ENCODE measurements around the gene GOT1.

- no peak for TF ChIP-seq POLR2A (IDR thresholded peaks at IDR 0.05)
- TF ChIP-seq, protein P1, sequence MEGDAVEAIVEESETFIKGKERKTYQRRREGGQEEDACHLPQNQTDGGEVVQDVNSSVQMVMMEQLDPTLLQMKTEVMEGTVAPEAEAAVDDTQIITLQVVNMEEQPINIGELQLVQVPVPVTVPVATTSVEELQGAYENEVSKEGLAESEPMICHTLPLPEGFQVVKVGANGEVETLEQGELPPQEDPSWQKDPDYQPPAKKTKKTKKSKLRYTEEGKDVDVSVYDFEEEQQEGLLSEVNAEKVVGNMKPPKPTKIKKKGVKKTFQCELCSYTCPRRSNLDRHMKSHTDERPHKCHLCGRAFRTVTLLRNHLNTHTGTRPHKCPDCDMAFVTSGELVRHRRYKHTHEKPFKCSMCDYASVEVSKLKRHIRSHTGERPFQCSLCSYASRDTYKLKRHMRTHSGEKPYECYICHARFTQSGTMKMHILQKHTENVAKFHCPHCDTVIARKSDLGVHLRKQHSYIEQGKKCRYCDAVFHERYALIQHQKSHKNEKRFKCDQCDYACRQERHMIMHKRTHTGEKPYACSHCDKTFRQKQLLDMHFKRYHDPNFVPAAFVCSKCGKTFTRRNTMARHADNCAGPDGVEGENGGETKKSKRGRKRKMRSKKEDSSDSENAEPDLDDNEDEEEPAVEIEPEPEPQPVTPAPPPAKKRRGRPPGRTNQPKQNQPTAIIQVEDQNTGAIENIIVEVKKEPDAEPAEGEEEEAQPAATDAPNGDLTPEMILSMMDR (IDR thresholded peaks at IDR 0.05 in 4 of 5, conservative IDR thresholded peaks at IDR 0.05 in 1 of 5), result no peak
Observed at GRCh38 chr10:99456931-99457288, 26.5 kb upstream of the GOT1 start.

Measured in gastrocnemius medialis (tissue), 4 donors.